Measurements from ENCODE around the gene ZFP36L2.

ZFP36L2 gene

DNA sequence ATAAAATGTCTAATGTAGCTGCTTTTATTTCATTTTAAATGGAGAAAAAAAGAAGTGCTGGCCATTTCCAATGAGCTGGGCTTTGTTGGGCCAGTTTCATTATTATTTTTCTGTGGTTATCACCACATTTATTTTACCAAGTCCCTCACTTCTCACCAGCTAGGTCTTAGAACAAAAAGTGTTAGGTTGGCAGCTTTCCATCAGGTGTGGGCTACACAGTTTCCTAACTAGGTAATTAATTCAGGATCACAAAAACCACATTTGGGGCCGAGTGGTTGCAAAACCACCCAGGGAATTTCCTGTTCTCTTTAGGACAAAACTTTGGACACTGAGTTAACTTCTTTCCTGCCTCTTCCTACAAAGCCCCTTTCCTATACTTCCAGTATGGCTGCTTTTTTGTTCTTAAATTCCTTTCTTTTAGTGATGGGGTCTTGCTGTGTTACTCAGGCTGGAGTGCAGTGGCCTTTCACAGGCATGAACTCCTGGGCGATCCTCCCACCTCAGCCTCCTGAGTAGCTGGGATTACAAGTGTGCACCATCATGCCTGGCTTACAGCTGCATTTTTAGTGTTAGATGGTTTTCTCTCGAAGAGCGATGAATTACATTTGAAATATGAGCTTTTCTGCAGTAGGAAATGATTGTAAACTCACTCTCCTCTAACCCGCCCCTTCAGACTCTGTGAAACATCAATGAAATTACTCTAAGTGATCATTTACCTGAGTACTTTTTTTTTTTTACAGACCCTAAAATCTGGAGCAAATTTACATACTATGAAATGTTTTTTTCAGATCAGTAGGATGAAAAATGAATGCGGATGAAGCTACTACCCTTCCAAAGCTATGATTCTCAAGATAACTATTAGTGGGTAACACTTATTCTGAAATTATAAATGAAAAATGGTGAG is 2.6 kb upstream of the ZFP36L2 start:
- Histone ChIP-seq H3K36me3 (ENCODE audit: insufficient read depth, low read length) (peaks cover 8% of the 10 kb centered on the region; the same call in 1 of the 2 replicates), H3K79me2 (ENCODE audit: control insufficient read depth, insufficient read depth, low read length, unreplicated experiment) (peaks cover 31% of the 10 kb centered on the region), H3K4me3 (ENCODE audit: low read depth, low read length) (peak overlapping the region; percentile 83), H2AFZ (ENCODE audit: low read length, unreplicated experiment) (no peak overlapping the region), H3K27me3 (ENCODE audit: insufficient read depth, low read length) (no peaks in the 10 kb centered on the region), H3K4me1 (ENCODE audit: control insufficient read depth, insufficient read depth, low read length, unreplicated experiment) (peaks cover 16% of the 10 kb centered on the region), H3K27ac (ENCODE audit: low read depth, low read length) (peak overlapping the region; percentile 95)

DNA sequence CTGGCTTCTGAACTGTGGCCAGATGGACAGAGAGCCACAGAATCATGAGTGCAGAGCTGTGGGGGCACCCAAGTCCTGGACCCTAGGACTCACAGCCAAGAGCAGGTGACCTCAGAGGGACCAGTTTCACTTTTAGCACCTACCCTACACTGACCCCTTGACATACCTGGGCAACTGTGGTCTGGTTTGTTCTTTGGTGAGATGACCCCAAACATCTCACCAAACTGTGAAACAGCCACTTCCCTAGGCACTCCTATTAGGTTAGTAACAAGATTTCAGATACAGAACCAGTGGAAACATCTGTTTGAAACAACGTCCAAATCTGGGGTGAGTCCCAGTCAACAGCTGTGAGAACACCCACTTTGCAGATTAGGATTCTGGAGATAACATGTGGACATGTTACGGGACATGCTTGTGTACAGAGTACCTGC is 1.9 kb upstream of the ZFP36L2 start:
- H3K27ac ChIP-seq (ENCODE audit: low read depth, low read length), result peak overlapping the region; percentile 95

DNA sequence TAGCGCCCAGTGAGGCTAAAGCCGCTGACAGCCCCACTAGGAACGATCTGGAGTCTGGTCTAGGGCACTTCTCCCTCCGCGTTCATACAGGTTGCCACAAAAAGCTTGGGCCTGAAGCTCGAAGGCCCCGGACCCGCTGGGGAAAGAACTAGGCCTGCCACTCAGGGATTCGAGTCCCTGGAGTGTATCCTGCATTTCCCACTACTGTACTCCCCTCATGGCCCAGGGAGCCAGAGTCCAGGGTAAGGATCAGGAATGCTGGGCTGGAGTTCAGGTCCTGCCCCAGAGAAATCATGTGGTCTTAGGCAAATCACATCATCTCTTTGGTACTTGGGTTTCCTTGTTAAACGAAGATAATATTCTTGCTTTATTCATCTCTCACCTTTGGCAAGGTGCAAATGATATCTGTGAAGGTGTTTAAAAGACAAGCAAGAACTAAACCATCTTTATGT is 1.4 kb upstream of the ZFP36L2 start:
- Histone ChIP-seq H3K27ac (ENCODE audit: low read depth, low read length) (peak overlapping the region; percentile 95), H3K79me2 (ENCODE audit: control insufficient read depth, insufficient read depth, low read length, unreplicated experiment) (peaks cover 43% of the 10 kb centered on the region), H3K36me3 (ENCODE audit: insufficient read depth, low read length) (peaks cover 18% of the 10 kb centered on the region)

More for the DNA sequence above, 1.9 kb upstream of the ZFP36L2 start:
- Histone ChIP-seq H2AFZ (ENCODE audit: low read length, unreplicated experiment) (no peak overlapping the region), H3K27me3 (ENCODE audit: insufficient read depth, low read length) (no peaks in the 10 kb centered on the region), H3K79me2 (ENCODE audit: control insufficient read depth, insufficient read depth, low read length, unreplicated experiment) (peaks cover 38% of the 10 kb centered on the region), H3K4me3 (ENCODE audit: low read depth, low read length) (peak overlapping the region; percentile 83), H3K36me3 (ENCODE audit: insufficient read depth, low read length) (peaks cover 14% of the 10 kb centered on the region), H3K4me1 (ENCODE audit: control insufficient read depth, insufficient read depth, low read length, unreplicated experiment) (peaks cover 16% of the 10 kb centered on the region)

DNA sequence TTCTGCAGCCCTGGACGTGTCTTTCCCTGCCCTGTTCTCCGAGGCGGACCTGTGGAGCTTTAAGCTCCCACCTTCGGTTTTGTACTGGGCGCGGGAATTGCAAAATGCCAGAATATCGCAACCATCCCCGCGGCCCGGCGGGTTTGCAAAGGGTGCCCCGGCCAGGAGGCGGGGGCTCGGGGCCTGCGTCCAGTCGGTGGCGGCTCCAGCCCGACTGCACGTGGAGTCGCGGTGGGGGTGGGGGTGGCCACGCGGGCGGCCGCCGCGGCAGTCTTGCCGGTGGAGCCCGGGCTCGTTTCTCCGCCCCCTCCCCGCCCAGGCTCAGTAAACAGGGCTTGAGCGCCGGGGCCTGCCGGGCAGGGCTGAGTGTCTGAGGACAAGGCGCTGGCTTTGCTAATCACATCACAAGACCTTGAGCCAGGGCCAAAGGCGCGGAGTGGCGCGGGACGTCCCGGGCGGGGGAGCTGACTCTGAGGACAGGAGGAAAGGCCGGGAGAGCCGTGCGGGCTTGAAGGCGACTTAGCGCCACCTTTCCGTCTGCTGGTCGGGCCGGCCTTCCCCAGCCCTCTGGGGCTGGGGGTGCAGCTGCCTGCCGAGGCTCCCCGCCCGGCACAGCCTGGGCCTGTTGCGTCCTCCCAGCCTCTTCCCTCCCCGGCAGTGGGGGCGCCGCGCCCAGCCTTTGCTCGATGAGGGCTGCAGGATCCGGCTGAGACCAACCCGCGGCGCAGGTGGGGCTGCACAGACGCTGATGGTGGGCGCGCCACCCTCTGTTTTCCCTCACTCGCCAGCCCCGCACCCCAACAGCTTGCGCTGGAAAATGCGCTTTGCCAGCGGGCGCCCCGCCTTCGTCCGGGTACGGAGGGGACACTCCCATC is 786 bp upstream of the ZFP36L2 start:
- peak overlapping the region; percentile 95 for H3K27ac ChIP-seq (ENCODE audit: low read depth, low read length)
- H3K4me1 ChIP-seq (ENCODE audit: control insufficient read depth, insufficient read depth, low read length, unreplicated experiment), result peaks cover 18% of the 10 kb centered on the region
- peaks cover 24% of the 10 kb centered on the region for H3K36me3 ChIP-seq (ENCODE audit: insufficient read depth, low read length)
- peak overlapping the region; percentile 83 for H3K4me3 ChIP-seq (ENCODE audit: low read depth, low read length)
- no peaks in the 10 kb centered on the region for H3K27me3 ChIP-seq (ENCODE audit: insufficient read depth, low read length)
- peaks cover 49% of the 10 kb centered on the region for H3K79me2 ChIP-seq (ENCODE audit: control insufficient read depth, insufficient read depth, low read length, unreplicated experiment)
- H2AFZ ChIP-seq (ENCODE audit: low read length, unreplicated experiment), result no peak overlapping the region

More for the DNA sequence above, 1.4 kb upstream of the ZFP36L2 start:
- peak overlapping the region; percentile 83 for H3K4me3 ChIP-seq (ENCODE audit: low read depth, low read length)
- H3K27me3 ChIP-seq (ENCODE audit: insufficient read depth, low read length), result no peaks in the 10 kb centered on the region
- peaks cover 16% of the 10 kb centered on the region for H3K4me1 ChIP-seq (ENCODE audit: control insufficient read depth, insufficient read depth, low read length, unreplicated experiment)
- H2AFZ ChIP-seq (ENCODE audit: low read length, unreplicated experiment), result no peak overlapping the region

DNA sequence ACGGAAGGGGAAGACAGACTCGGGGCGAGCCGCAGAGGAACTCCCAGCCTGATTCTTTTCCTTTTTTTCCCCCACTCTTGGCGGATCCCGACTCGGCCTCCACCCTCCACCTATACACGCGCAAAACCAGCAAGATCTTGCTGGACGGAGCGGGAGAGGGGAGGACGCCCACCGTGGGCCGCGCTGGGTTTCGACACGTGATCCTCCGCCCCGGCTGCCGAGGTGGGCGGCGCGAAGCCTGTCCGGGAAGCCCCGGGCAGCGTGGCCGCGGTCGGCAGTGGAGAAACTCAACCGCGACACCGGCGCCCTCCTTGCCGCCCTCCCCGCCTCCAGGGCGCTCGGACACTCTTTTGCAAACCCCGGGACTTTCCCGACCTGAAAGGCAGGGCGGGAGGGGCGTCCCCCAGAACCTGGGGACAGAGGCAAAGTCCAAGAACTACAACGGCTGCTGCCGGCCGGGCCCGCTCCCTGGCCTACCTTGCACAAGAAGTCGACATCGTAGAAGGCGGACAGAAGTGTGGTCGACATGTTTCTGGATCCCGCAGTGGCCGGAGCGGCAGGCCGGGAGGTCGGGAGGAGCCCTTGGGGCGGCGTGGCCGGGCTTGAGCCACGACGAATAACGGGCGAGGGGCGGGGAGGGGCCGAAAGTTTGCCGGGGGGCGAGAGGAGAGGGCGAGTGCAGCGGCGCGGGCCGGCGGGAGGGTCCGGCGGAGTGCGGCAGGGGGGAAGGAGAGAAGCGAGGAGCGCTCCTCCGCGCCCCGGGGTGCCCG is 433 bp downstream of the ZFP36L2 start:
- peaks cover 55% of the 10 kb centered on the region for H3K79me2 ChIP-seq (ENCODE audit: control insufficient read depth, insufficient read depth, low read length, unreplicated experiment)

DNA sequence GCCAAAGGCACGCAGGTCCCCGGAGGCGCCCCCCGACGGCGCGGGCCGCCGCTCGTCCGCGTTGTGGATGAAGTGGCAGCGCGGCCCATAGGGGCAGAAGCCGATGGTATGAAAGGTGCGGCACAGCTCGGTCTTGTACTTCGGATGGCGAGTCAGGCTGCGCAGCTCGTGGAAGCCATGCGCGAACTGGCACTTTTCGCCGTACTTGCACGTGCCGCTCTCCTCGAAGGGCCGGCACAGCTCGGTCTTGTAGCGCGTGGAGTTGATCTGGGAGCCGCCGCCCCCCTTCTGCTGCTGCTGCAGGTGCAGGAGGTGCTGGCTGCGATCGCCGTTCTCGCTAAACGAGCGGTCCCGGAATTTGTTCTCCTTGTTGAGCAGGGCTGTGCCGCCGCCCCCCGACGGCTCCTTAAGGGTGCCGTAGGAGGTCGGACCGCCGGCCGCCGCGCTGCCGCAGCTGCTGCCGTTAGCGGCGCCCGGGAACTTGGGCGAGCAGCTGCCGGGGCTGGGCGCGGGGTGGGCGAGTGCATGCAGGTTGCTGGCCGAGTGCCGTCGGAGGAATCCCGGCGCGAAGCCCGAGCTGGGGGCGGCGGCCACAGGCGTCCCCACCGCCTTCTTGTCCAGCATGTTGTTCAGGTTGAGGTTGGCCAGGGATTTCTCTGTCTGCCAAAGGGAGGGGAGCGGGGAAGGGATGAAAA is 1.2 kb downstream of the ZFP36L2 start:
- H3K36me3 ChIP-seq (ENCODE audit: insufficient read depth, low read length), result peaks cover 26% of the 10 kb centered on the region
- peak overlapping the region; percentile 83 for H3K4me3 ChIP-seq (ENCODE audit: low read depth, low read length)
- H2AFZ ChIP-seq (ENCODE audit: low read length, unreplicated experiment), result no peak overlapping the region
- peaks cover 35% of the 10 kb centered on the region for H3K4me1 ChIP-seq (ENCODE audit: control insufficient read depth, insufficient read depth, low read length, unreplicated experiment)
- no peaks in the 10 kb centered on the region for H3K27me3 ChIP-seq (ENCODE audit: insufficient read depth, low read length)
- H3K79me2 ChIP-seq (ENCODE audit: control insufficient read depth, insufficient read depth, low read length, unreplicated experiment), result peaks cover 60% of the 10 kb centered on the region
- peak overlapping the region; percentile 89 for H3K27ac ChIP-seq (ENCODE audit: low read depth, low read length)

More for the DNA sequence above, 433 bp downstream of the ZFP36L2 start:
- peak overlapping the region; percentile 89 for H3K27ac ChIP-seq (ENCODE audit: low read depth, low read length)
- H2AFZ ChIP-seq (ENCODE audit: low read length, unreplicated experiment), result no peak overlapping the region
- H3K4me1 ChIP-seq (ENCODE audit: control insufficient read depth, insufficient read depth, low read length, unreplicated experiment), result peaks cover 27% of the 10 kb centered on the region
- no peaks in the 10 kb centered on the region for H3K27me3 ChIP-seq (ENCODE audit: insufficient read depth, low read length)
- H3K36me3 ChIP-seq (ENCODE audit: insufficient read depth, low read length), result peaks cover 26% of the 10 kb centered on the region
- peak overlapping the region; percentile 83 for H3K4me3 ChIP-seq (ENCODE audit: low read depth, low read length)

DNA sequence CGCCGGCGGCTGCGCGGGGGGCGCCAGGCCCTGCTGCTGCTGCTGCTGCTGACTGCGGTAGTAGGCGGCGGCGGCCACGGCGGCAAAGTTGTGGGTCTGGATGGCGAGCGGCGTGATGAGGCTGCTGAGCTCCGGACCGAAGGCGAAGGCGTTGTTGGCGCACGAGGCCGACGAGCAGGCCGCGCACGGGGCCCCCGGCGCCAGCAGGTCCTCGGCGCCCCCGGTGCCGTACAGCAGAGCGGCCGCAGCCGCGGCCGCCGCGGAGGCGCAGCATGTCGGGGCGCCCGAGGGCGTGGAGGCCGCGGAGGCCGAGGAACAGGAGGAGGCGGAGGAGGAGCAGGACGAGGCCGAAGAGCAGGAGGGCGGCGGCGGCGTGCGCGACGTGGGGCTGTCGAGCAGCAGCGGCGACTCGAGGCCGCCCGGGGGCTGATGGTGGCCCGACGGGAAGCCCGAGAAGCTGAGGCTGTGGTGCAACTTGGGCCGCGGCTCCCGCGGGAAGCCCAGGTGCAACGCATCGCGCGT is 1.8 kb downstream of the ZFP36L2 start:
- Histone ChIP-seq H3K36me3 (ENCODE audit: insufficient read depth, low read length) (peaks cover 26% of the 10 kb centered on the region), H3K4me1 (ENCODE audit: control insufficient read depth, insufficient read depth, low read length, unreplicated experiment) (peaks cover 36% of the 10 kb centered on the region), H3K27me3 (ENCODE audit: insufficient read depth, low read length) (no peaks in the 10 kb centered on the region), H3K79me2 (ENCODE audit: control insufficient read depth, insufficient read depth, low read length, unreplicated experiment) (peaks cover 60% of the 10 kb centered on the region), H3K27ac (ENCODE audit: low read depth, low read length) (peak overlapping the region; percentile 89), H2AFZ (ENCODE audit: low read length, unreplicated experiment) (no peak overlapping the region), H3K4me3 (ENCODE audit: low read depth, low read length) (peak overlapping the region; percentile 83)

DNA sequence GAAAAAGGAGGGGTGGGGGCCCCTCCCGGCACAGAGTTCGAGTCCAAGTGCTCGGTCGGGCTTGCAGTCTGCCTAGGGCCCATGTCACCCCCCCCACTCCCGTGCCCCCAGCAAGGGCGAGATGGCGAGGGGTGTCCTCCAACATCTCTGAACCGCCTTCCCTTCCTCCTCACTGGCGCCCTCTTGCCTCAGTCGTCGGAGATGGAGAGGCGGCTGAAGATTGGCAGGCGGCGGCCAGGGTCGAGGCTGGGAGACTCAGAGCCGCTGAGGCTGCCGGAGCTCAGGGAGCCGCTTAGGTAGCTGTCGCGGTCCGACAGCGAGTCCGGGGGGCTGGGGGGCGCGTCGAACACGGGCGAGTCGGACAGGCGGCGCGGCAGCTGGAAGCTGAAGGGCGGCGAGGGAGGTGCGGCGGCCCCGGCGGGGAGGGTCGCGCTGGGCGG is 2.3 kb downstream of the ZFP36L2 start:
- Histone ChIP-seq H3K4me3 (ENCODE audit: low read depth, low read length) (peak overlapping the region; percentile 83), H3K27me3 (ENCODE audit: insufficient read depth, low read length) (no peaks in the 10 kb centered on the region), H2AFZ (ENCODE audit: low read length, unreplicated experiment) (no peak overlapping the region), H3K4me1 (ENCODE audit: control insufficient read depth, insufficient read depth, low read length, unreplicated experiment) (peaks cover 37% of the 10 kb centered on the region), H3K36me3 (ENCODE audit: insufficient read depth, low read length) (peaks cover 26% of the 10 kb centered on the region), H3K27ac (ENCODE audit: low read depth, low read length) (peak overlapping the region; percentile 89), H3K79me2 (ENCODE audit: control insufficient read depth, insufficient read depth, low read length, unreplicated experiment) (peaks cover 63% of the 10 kb centered on the region)

DNA sequence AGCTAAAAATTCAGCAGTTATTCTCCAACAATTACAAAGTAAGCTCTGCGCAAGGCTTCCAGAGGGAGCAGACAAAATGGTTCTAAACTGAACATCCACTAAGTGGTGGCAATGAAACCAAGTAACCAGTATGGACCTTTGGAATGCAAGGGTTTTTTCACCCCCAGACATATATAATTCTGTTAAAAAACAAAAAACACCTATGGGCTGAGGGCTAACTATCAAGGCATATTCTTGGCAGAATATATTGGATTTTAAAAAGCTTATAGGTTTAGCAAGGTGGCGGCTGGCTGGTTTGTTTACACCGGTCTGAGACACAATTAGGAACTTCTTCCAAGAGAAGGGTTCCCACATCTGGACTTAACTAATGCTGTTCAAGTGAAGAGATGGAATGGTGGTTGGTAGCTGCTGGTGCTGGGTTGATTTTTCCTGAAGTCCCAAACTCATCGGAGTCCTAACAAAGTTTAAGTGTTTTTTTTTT is 2.8 kb downstream of the ZFP36L2 start:
- Histone ChIP-seq H3K27ac (ENCODE audit: low read depth, low read length) (peak overlapping the region; percentile 89), H2AFZ (ENCODE audit: low read length, unreplicated experiment) (no peak overlapping the region), H3K4me3 (ENCODE audit: low read depth, low read length) (peak overlapping the region; percentile 83), H3K36me3 (ENCODE audit: insufficient read depth, low read length) (peaks cover 26% of the 10 kb centered on the region), H3K79me2 (ENCODE audit: control insufficient read depth, insufficient read depth, low read length, unreplicated experiment) (peaks cover 65% of the 10 kb centered on the region), H3K27me3 (ENCODE audit: insufficient read depth, low read length) (no peaks in the 10 kb centered on the region), H3K4me1 (ENCODE audit: control insufficient read depth, insufficient read depth, low read length, unreplicated experiment) (peaks cover 37% of the 10 kb centered on the region)

All from ACC112 (cell line).